CD14-positive monocyte (primary cell): ENCODE measurements around the gene STH. TPM values are rescaled to one million over a fixed set of nuclear protein-coding genes. Genes with fewer than 3 reads are reported as not detected.
"Not testable (repeated sequence)": the region's sequence is repeated elsewhere in the genome, so short reads cannot be mapped to it uniquely, and the experiment has no call there.

Source experiments
- DNase-seq, 3 donors: peaks; one replicate each; pipeline ENCODE4 v3.0.0-alpha.2; 2011 to 2022
- H2AFZ ChIP-seq: 2 replicates; pipeline ENCODE4 v1.6.0; 2012; ENCODE audit warnings: mild to moderate bottlenecking, low read depth, low read length, inconsistent platforms; ENCODE audit not compliant: insufficient read depth, poor library complexity, severe bottlenecking
- H3K27ac ChIP-seq, 2 donors: 1 replicate in 1 of 2; 2 replicates in 1 of 2; pipeline ENCODE4 v1.5.1; 2012 to 2013; ENCODE audit warnings: low read length in 2 of 2, control low read depth in 1 of 2, inconsistent platforms in 1 of 2, low read depth in 1 of 2, mild to moderate bottlenecking in 1 of 2
- H3K27me3 ChIP-seq, 2 donors: one replicate each; pipeline versions ENCODE4 v1.6.0 to v1.6.1; 2011 to 2013; ENCODE audit warnings: low read length in 2 of 2; ENCODE audit not compliant: control insufficient read depth in 2 of 2, insufficient read depth in 2 of 2
- H3K36me3 ChIP-seq, 2 donors: replicated peaks in 1 of 2; 1 replicate in 1 of 2; 2 replicates in 1 of 2; pipeline versions ENCODE4 v1.5.1 to v1.6.1; 2012 to 2013; ENCODE audit warnings: low read length in 2 of 2, control low read depth in 1 of 2, inconsistent platforms in 1 of 2, mild to moderate bottlenecking in 1 of 2; ENCODE audit not compliant: insufficient read depth in 2 of 2, control insufficient read depth in 1 of 2
- H3K4me1 ChIP-seq, 2 donors: 1 replicate in 1 of 2; 2 replicates in 1 of 2; pipeline versions ENCODE4 v1.5.1 to v1.6.1; 2012 to 2013; ENCODE audit warnings: low read length in 2 of 2, control low read depth in 1 of 2, inconsistent platforms in 1 of 2, mild to moderate bottlenecking in 1 of 2, moderate library complexity in 1 of 2; ENCODE audit not compliant: insufficient read depth in 2 of 2, control insufficient read depth in 1 of 2
- H3K4me2 ChIP-seq: replicated peaks from 2 replicates; pipeline ENCODE3; 2012; ENCODE audit warnings: low read length, moderate library complexity, mild to moderate bottlenecking; ENCODE audit not compliant: poor library complexity, severe bottlenecking; ENCODE audit errors: extremely low read depth
- H3K4me3 ChIP-seq, 3 experiments: fragments of 200-600 bp in 1 of 3; sonication (generic) in 1 of 3; replicated peaks in 1 of 3; 1 replicate in 2 of 3; 2 replicates in 1 of 3; pipeline ENCODE4 v1.5.1; 2011 to 2013; ENCODE audit warnings: low read length in 3 of 3, mild to moderate bottlenecking in 3 of 3, control low read depth in 2 of 3, low read depth in 2 of 3, inconsistent platforms in 1 of 3, moderate library complexity in 1 of 3
- H3K79me2 ChIP-seq: 2 replicates; pipeline ENCODE4 v1.6.0; 2012; ENCODE audit warnings: mild to moderate bottlenecking, control low read depth, inconsistent platforms, low read length, moderate library complexity; ENCODE audit not compliant: insufficient read depth
- H3K9ac ChIP-seq: 2 replicates; pipeline ENCODE4 v1.6.0; 2017; ENCODE audit warnings: low read length, mild to moderate bottlenecking; ENCODE audit not compliant: insufficient read depth, poor library complexity, severe bottlenecking
- H3K9me3 ChIP-seq, 2 donors: replicated peaks in 1 of 2; 1 replicate in 1 of 2; 2 replicates in 1 of 2; pipeline versions ENCODE4 v1.5.1 to v1.6.1; 2012 to 2013; ENCODE audit warnings: low read length in 2 of 2, control low read depth in 1 of 2; ENCODE audit not compliant: control insufficient read depth in 1 of 2, insufficient read depth in 1 of 2
- H4K20me1 ChIP-seq: 2 replicates; pipeline ENCODE4 v1.6.0; 2012; ENCODE audit warnings: mild to moderate bottlenecking, low read length, control low read depth, moderate library complexity; ENCODE audit not compliant: insufficient read depth
- H3K27ac Mint-ChIP-seq, 7 donors: one replicate each; pipeline ENCODE4 v1.8.0; 2020; ENCODE audit warnings: mild to moderate bottlenecking in 7 of 7, mixed read lengths in 7 of 7, moderate library complexity in 6 of 7, inconsistent platforms in 2 of 7
- H3K27me3 Mint-ChIP-seq, 3 donors: one replicate each; pipeline ENCODE4 v1.8.0; 2021 to 2022; ENCODE audit warnings: low read depth in 3 of 3, mild to moderate bottlenecking in 3 of 3, mixed read lengths in 3 of 3, moderate library complexity in 3 of 3, inconsistent platforms in 1 of 3
- H3K36me3 Mint-ChIP-seq, 2 donors: one replicate each; pipeline ENCODE4 v1.8.0; 2020; ENCODE audit warnings: mixed read lengths in 2 of 2, inconsistent platforms in 1 of 2, mild to moderate bottlenecking in 1 of 2
- H3K4me1 Mint-ChIP-seq: one replicate; pipeline ENCODE4 v1.8.0; 2020; ENCODE audit warnings: mild to moderate bottlenecking, mixed read lengths
- H3K4me3 Mint-ChIP-seq, 2 donors: one replicate each; pipeline ENCODE4 v1.8.0; 2020; ENCODE audit warnings: mild to moderate bottlenecking in 2 of 2, mixed read lengths in 2 of 2, moderate library complexity in 1 of 2
- H3K9me3 Mint-ChIP-seq, 7 donors: one replicate each; pipeline ENCODE4 v1.8.0; 2020 to 2022; ENCODE audit warnings: mixed read lengths in 7 of 7, mild to moderate bottlenecking in 6 of 7, moderate library complexity in 6 of 7, inconsistent platforms in 2 of 7
- WGBS: methylation state at CpG from one replicate; pipeline ENCODE4 v1.1.5; 2013; ENCODE audit warnings: missing lambda C conversion rate; ENCODE audit not compliant: insufficient coverage; 5-methylcytosine and 5-hydroxymethylcytosine counted together
- intact Hi-C, 2 donors: fragments of 100-400 bp; cut with micrococcal nuclease; formaldehyde crosslinking; loops; one replicate each; pipeline versions ENCODE4 v1.15.0 to v1.15.1; 2023
- polyA plus RNA-seq, 3 donors: library from polyadenylated mRNA; depleted of rRNA in 1 of 3; unstranded in 2 of 3; stranded (reverse) in 1 of 3; fragments of 300-500 nt in 2 of 3; fragments of >200 nt in 1 of 3; fragmentation: Illumina TruSeq in 2 of 3; gene quantifications; 1 replicate in 2 of 3; 2 replicates in 1 of 3; pipeline ENCODE4 v1.2.3, GENCODE V29; 2012 to 2021
- TF ChIP-seq, protein P1 (sequence below): fragments of 200-600 bp; IDR thresholded peaks from one replicate; pipeline ENCODE4 v1.8.0; 2022; ENCODE audit warnings: antibody characterized with exemption, mild to moderate bottlenecking

Gene STH
- polyA plus RNA-seq, 3 donors: not detected

DNA sequence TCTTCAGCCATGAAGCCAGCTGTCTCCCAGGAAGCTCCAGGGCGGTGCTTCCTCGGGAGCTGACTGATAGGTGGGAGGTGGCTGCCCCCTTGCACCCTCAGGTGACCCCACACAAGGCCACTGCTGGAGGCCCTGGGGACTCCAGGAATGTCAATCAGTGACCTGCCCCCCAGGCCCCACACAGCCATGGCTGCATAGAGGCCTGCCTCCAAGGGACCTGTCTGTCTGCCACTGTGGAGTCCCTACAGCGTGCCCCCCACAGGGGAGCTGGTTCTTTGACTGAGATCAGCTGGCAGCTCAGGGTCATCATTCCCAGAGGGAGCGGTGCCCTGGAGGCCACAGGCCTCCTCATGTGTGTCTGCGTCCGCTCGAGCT is 14.1 kb downstream of the STH start:
- no peak overlapping the region for H2AFZ ChIP-seq
- H3K4me3 Mint-ChIP-seq: no peak overlapping the region

DNA sequence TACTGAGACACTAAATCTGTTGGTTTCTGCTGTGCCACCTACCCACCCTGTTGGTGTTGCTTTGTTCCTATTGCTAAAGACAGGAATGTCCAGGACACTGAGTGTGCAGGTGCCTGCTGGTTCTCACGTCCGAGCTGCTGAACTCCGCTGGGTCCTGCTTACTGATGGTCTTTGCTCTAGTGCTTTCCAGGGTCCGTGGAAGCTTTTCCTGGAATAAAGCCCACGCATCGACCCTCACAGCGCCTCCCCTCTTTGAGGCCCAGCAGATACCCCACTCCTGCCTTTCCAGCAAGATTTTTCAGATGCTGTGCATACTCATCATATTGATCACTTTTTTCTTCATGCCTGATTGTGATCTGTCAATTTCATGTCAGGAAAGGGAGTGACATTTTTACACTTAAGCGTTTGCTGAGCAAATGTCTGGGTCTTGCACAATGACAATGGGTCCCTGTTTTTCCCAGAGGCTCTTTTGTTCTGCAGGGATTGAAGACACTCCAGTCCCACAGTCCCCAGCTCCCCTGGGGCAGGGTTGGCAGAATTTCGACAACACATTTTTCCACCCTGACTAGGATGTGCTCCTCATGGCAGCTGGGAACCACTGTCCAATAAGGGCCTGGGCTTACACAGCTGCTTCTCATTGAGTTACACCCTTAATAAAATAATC is 14.6 kb downstream of the STH start:
- no peaks in the 10 kb centered on the region for H3K4me1 ChIP-seq
- H4K20me1 ChIP-seq: no peaks in the 10 kb centered on the region
- no peak overlapping the region for H3K27ac Mint-ChIP-seq
- DNase-seq: no peak
- intact Hi-C loops: no loop called here
- H3K4me3 Mint-ChIP-seq: no peak overlapping the region
- peaks cover 3 to 12% (median 10%) of the 10 kb centered on the region in 3 donors for H3K27me3 Mint-ChIP-seq
- no peaks in the 10 kb centered on the region for H3K36me3 ChIP-seq
- H3K4me1 Mint-ChIP-seq: no peaks in the 10 kb centered on the region
- H3K9ac ChIP-seq: no peak overlapping the region
- no peaks in the 10 kb centered on the region for H3K79me2 ChIP-seq
- TF ChIP-seq, protein P1, sequence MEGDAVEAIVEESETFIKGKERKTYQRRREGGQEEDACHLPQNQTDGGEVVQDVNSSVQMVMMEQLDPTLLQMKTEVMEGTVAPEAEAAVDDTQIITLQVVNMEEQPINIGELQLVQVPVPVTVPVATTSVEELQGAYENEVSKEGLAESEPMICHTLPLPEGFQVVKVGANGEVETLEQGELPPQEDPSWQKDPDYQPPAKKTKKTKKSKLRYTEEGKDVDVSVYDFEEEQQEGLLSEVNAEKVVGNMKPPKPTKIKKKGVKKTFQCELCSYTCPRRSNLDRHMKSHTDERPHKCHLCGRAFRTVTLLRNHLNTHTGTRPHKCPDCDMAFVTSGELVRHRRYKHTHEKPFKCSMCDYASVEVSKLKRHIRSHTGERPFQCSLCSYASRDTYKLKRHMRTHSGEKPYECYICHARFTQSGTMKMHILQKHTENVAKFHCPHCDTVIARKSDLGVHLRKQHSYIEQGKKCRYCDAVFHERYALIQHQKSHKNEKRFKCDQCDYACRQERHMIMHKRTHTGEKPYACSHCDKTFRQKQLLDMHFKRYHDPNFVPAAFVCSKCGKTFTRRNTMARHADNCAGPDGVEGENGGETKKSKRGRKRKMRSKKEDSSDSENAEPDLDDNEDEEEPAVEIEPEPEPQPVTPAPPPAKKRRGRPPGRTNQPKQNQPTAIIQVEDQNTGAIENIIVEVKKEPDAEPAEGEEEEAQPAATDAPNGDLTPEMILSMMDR: no peak
- no peak overlapping the region for H3K4me3 ChIP-seq
- H3K9me3 ChIP-seq: no peaks in the 10 kb centered on the region
- no peaks in the 10 kb centered on the region for H3K36me3 Mint-ChIP-seq
- no peak overlapping the region for H2AFZ ChIP-seq
- 90% methylated on average over 9 of the region's 9 CpGs for WGBS
- H3K4me2 ChIP-seq: no peak overlapping the region
- no peak overlapping the region for H3K27ac ChIP-seq
- no peaks in the 10 kb centered on the region for H3K9me3 Mint-ChIP-seq
- no peaks in the 10 kb centered on the region for H3K27me3 ChIP-seq

More for the DNA sequence above, 14.1 kb downstream of the STH start:
- H4K20me1 ChIP-seq: no peaks in the 10 kb centered on the region
- H3K79me2 ChIP-seq: no peaks in the 10 kb centered on the region
- H3K27ac ChIP-seq: no peak overlapping the region
- intact Hi-C loops: no loop called here
- TF ChIP-seq, protein P1: no peak
- H3K27me3 Mint-ChIP-seq: peaks cover 3 to 13% (median 10%) of the 10 kb centered on the region in 3 donors
- no peak overlapping the region for H3K4me3 ChIP-seq
- no peaks in the 10 kb centered on the region for H3K9me3 ChIP-seq
- no peak overlapping the region for H3K9ac ChIP-seq
- H3K4me2 ChIP-seq: no peak overlapping the region
- H3K27me3 ChIP-seq: no peaks in the 10 kb centered on the region
- H3K27ac Mint-ChIP-seq: no peak overlapping the region
- no peaks in the 10 kb centered on the region for H3K4me1 Mint-ChIP-seq
- H3K4me1 ChIP-seq: no peaks in the 10 kb centered on the region
- H3K36me3 ChIP-seq: no peaks in the 10 kb centered on the region
- no peaks in the 10 kb centered on the region for H3K36me3 Mint-ChIP-seq
- H3K9me3 Mint-ChIP-seq: no peaks in the 10 kb centered on the region
- DNase-seq: no peak
- WGBS: 100% methylated on average over 5 of the region's 7 CpGs

DNA sequence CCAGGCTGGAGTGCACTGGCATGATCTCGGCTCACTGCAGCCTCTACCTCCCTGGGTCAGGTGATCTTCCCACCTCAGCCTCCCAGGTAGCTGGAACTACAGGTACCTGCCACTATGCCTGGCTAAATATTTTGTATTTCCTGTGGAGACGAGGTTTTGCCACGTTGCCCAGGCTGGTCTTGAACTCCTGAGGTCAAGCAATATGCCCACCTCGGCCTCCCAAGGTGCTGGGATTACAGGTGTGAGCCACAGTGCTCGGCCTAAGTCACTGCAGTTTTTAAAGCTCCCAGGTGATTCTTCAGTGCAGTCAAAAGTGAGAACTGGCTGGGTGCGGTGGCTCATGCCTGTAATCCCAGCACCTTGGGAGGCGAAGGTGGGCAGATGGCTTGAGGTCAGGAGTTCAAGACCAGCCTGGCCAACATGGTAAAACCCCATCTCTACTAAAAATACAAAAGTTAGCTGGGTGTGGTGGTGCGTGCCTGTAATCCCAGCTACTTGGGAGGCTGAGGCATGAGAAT is 20.4 kb downstream of the STH start:
- DNase-seq, H3K4me1 Mint-ChIP-seq, H3K4me2 ChIP-seq, H3K9me3 Mint-ChIP-seq, H3K4me1 ChIP-seq, H3K27me3 ChIP-seq, H3K9ac ChIP-seq, H3K27me3 Mint-ChIP-seq, H3K4me3 Mint-ChIP-seq, H3K27ac Mint-ChIP-seq, H2AFZ ChIP-seq, intact Hi-C loops, H4K20me1 ChIP-seq, H3K27ac ChIP-seq, H3K79me2 ChIP-seq, H3K4me3 ChIP-seq, H3K36me3 ChIP-seq, H3K9me3 ChIP-seq: not testable (repeated sequence)
- peaks cover 6 to 13% of the 10 kb centered on the region in 2 donors for H3K36me3 Mint-ChIP-seq
- 97% methylated on average over 4 of the region's 8 CpGs for WGBS
